Anterior cingulate cortex (tissue), 58 donors: ENCODE data around the gene BMPR2.
"Not testable (repeated sequence)": the region's sequence is repeated elsewhere in the genome, so short reads cannot be mapped to it uniquely, and the experiment has no call there.

Experiments used
- DNase-seq, 58 donors: peaks; one replicate each; lab custom pipeline; 2025; lab: John Stamatoyannopoulos, UW

Gene BMPR2

GRCh38 chr2:202375609-202376408 lies at the start of gene BMPR2:
BMPR2 (plus strand) TSS chr2:202376327; CDS start chr2:202377475, 1,148 bp downstream.
- DNase-seq, result peak; percentile 29 to 92 (median 84)

- DNase-seq, result no peak
Observed at GRCh38 chr2:202327858-202328257, 48.3 kb upstream of the BMPR2 start.

- DNase-seq, result no peak
Observed at GRCh38 chr2:202335791-202336467, 40.2 kb upstream of the BMPR2 start.

GRCh38 chr2:202337151-202337550 lies 39.0 kb upstream of the BMPR2 start:
- DNase-seq, result no peak

GRCh38 chr2:202337706-202338346 lies 38.3 kb upstream of the BMPR2 start:
- no peak for DNase-seq

GRCh38 chr2:202339071-202339870 lies 36.9 kb upstream of the BMPR2 start:
- DNase-seq, result no peak

GRCh38 chr2:202344178-202344577 lies 31.9 kb upstream of the BMPR2 start:
- DNase-seq, result no peak

- DNase-seq, result no peak
Observed at GRCh38 chr2:202346180-202346579, 29.9 kb upstream of the BMPR2 start.

- no peak for DNase-seq
Observed at GRCh38 chr2:202353430-202353829, 22.7 kb upstream of the BMPR2 start.

- no peak for DNase-seq
Observed at GRCh38 chr2:202355993-202356505, 20.1 kb upstream of the BMPR2 start.

GRCh38 chr2:202358924-202359323 lies 17.2 kb upstream of the BMPR2 start:
- DNase-seq, result not testable (repeated sequence)

- no peak for DNase-seq
Observed at GRCh38 chr2:202360646-202361045, 15.5 kb upstream of the BMPR2 start.

GRCh38 chr2:202361108-202361507 lies 15.0 kb upstream of the BMPR2 start:
- DNase-seq, result no peak

GRCh38 chr2:202373490-202373889 lies 2.6 kb upstream of the BMPR2 start:
- no peak for DNase-seq

GRCh38 chr2:202374383-202374782 lies 1.7 kb upstream of the BMPR2 start:
- DNase-seq, result not testable (repeated sequence)

- peak in 52 of 58 donors; percentile 2 to 52 (median 28) for DNase-seq
Observed at GRCh38 chr2:202375033-202375608, 1.0 kb upstream of the BMPR2 start.

GRCh38 chr2:202376460-202377206 lies 506 bp downstream of the BMPR2 start:
- DNase-seq, result peak in 49 of 58 donors; percentile 18 to 76 (median 50)

GRCh38 chr2:202377207-202377761 lies 1.2 kb downstream of the BMPR2 start:
- DNase-seq, result peak in 47 of 58 donors; percentile 7 to 73 (median 37)

GRCh38 chr2:202378001-202378400 lies 1.9 kb downstream of the BMPR2 start:
- no peak for DNase-seq
